Measurements from ENCODE around the gene ANKDD1A.

- TF ChIP-seq POLR2A (IDR thresholded peaks at IDR 0.05) (no peak), CTCF (IDR thresholded peaks at IDR 0.05) (no peak)
Measured at GRCh38 chr15:64982472-64982871, 70.8 kb downstream of the ANKDD1A start.
